Keratinocyte (primary cell): ENCODE measurements around the gene RBM10. TPM values are rescaled to one million over a fixed set of nuclear protein-coding genes. Genes with fewer than 3 reads are reported as not detected.

Experiments used
- DNase-seq: peaks from one replicate; pipeline ENCODE4 v3.0.0-alpha.2; 2011; ENCODE audit warnings: low read depth, missing footprints, low spot score
- FAIRE-seq: peaks from 2 replicates; lab custom pipeline; 2011; peaks lifted over from hg19 to GRCh38; lab: Jason Lieb, UNC
- H2AFZ ChIP-seq: 2 replicates; pipeline ENCODE4 v1.6.0; 2012; ENCODE audit warnings: low read length, control low read depth, inconsistent platforms; ENCODE audit not compliant: control insufficient read depth
- H3K27ac ChIP-seq: 2 replicates; pipeline ENCODE4 v1.5.1; 2011; ENCODE audit warnings: low read length; ENCODE audit not compliant: control insufficient read depth, insufficient read depth
- H3K27me3 ChIP-seq: 3 replicates; pipeline ENCODE4 v1.6.0; 2011; ENCODE audit warnings: low read length; ENCODE audit not compliant: control insufficient read depth, insufficient read depth; ENCODE audit errors: extremely low read depth
- H3K36me3 ChIP-seq, 2 experiments: 2 replicates in 1 of 2; 3 replicates in 1 of 2; pipeline ENCODE4 v1.5.1; 2011; ENCODE audit warnings: low read length in 2 of 2, mild to moderate bottlenecking in 1 of 2; ENCODE audit not compliant: control insufficient read depth in 2 of 2, insufficient read depth in 2 of 2; ENCODE audit errors: extremely low read depth in 1 of 2
- H3K4me1 ChIP-seq: 3 replicates; pipeline ENCODE4 v1.5.1; 2011; ENCODE audit warnings: low read length; ENCODE audit not compliant: control insufficient read depth, insufficient read depth; ENCODE audit errors: extremely low read depth
- H3K4me2 ChIP-seq: 3 replicates; pipeline ENCODE4 v1.6.0; 2011; ENCODE audit warnings: low read depth, low read length; ENCODE audit not compliant: control insufficient read depth, insufficient read depth; ENCODE audit errors: extremely low read depth
- H3K4me3 ChIP-seq, 3 experiments: fragments of 200-600 bp in 1 of 3; sonication (generic) in 1 of 3; 2 replicates in 2 of 3; 3 replicates in 1 of 3; pipeline ENCODE4 v1.5.1; 2011 to 2016; ENCODE audit warnings: low read length in 3 of 3, mild to moderate bottlenecking in 3 of 3, control low read depth in 2 of 3, inconsistent platforms in 1 of 3, low read depth in 1 of 3, mixed read lengths in 1 of 3, mixed run types in 1 of 3, moderate library complexity in 1 of 3; ENCODE audit not compliant: control insufficient read depth in 2 of 3, insufficient read depth in 2 of 3; ENCODE audit errors: extremely low read depth in 1 of 3
- H3K79me2 ChIP-seq: 2 replicates; pipeline ENCODE4 v1.6.0; 2012; ENCODE audit warnings: low read length; ENCODE audit not compliant: control insufficient read depth, insufficient read depth
- H3K9ac ChIP-seq: 3 replicates; pipeline ENCODE4 v1.6.0; 2011; ENCODE audit warnings: low read length; ENCODE audit not compliant: control insufficient read depth, insufficient read depth; ENCODE audit errors: extremely low read depth
- H3K9me1 ChIP-seq: 3 replicates; pipeline ENCODE4 v1.6.0; 2011; ENCODE audit warnings: low read length; ENCODE audit not compliant: control insufficient read depth, insufficient read depth; ENCODE audit errors: extremely low read depth
- H3K9me3 ChIP-seq: 2 replicates; pipeline ENCODE4 v1.5.1; 2012; ENCODE audit warnings: low read depth, low read length; ENCODE audit not compliant: control insufficient read depth
- H4K20me1 ChIP-seq: 3 replicates; pipeline ENCODE4 v1.6.0; 2011; ENCODE audit warnings: low read length; ENCODE audit not compliant: control insufficient read depth, insufficient read depth; ENCODE audit errors: extremely low read depth
- EZH2 ChIP-seq: IDR thresholded peaks from one replicate; pipeline ENCODE4 v1.6.1; 2012; ENCODE audit warnings: inconsistent platforms, mild to moderate bottlenecking, low read length, moderate library complexity
- dilution Hi-C: fragments of 300-500 bp; cut with MboI; formaldehyde crosslinking; loops from one replicate; pipeline ENCODE4 v1.7.0; 2020; ENCODE audit warnings: low sequenced_read_pairs; ENCODE audit not compliant: extremely low pct_ligation_motif_present
- polyA plus RNA-seq, 5 experiments: library from polyadenylated mRNA; depleted of rRNA in 3 of 5; stranded (reverse) in 3 of 5; stranded (forward) in 1 of 5; unstranded in 1 of 5; fragments of >200 nt; gene quantifications; 1 replicate in 1 of 5; 2 replicates in 3 of 5; 3 replicates in 1 of 5; pipeline versions ENCODE4 v1.2.1 to v1.2.3, GENCODE V29; 2011 to 2012; ENCODE audit warnings: missing spikeins in 2 of 5, low read depth in 1 of 5, low replicate concordance in 1 of 5
- TF ChIP-seq, protein P1 (sequence below), 3 experiments: IDR thresholded peaks in 1 of 3; conservative IDR thresholded peaks in 1 of 3; optimal IDR thresholded peaks in 1 of 3; 2 replicates in 2 of 3; 3 replicates in 1 of 3; pipeline versions ENCODE3 to v1.5.1; 2011; ENCODE audit warnings: low read length in 3 of 3, mild to moderate bottlenecking in 3 of 3, moderate library complexity in 2 of 3, control low read depth in 1 of 3, inconsistent platforms in 1 of 3; ENCODE audit not compliant: insufficient read depth in 2 of 3; ENCODE audit errors: extremely low read depth in 1 of 3

RBM10 gene
- polyA plus RNA-seq, 1 donor (not counting 4 experiments of a cell fraction or from before 2014, with no cell fraction given) = 10.8 TPM

DNA sequence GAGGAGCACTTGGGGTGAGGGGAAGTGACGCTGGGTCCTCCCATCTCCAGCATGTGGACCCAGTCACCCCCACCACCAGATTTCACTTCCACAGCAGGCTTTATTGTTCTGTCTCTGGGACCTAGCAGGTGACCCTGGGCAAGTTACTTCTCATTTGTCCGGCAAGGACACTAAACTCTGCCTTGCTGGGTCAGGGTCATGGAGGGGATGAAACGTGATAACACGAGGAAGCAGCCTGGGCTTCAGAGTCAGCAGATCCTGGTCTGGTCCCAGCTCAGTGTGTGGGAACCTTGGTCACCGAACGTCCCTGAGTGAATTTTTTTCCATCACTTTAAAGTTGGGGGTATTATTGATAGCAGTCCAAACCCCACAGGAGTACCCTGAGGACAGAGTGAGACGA lies 52.5 kb downstream of the RBM10 start:
- Histone ChIP-seq H3K27me3 (no peaks in the 10 kb centered on the region), H3K36me3 (peaks cover 41 to 60% of the 10 kb centered on the region in 2 experiments), H3K27ac (no peak overlapping the region), H3K4me1 (peaks cover 26% of the 10 kb centered on the region), H2AFZ (no peak overlapping the region), H3K9me1 (no peaks in the 10 kb centered on the region), H3K4me2 (no peak overlapping the region), H3K4me3 (no peak overlapping the region), H3K9ac (no peak overlapping the region), H3K79me2 (peaks cover 70% of the 10 kb centered on the region), H3K9me3 (no peaks in the 10 kb centered on the region), H4K20me1 (peaks cover 17% of the 10 kb centered on the region)
- no peak for DNase-seq
- TF ChIP-seq, protein P1, sequence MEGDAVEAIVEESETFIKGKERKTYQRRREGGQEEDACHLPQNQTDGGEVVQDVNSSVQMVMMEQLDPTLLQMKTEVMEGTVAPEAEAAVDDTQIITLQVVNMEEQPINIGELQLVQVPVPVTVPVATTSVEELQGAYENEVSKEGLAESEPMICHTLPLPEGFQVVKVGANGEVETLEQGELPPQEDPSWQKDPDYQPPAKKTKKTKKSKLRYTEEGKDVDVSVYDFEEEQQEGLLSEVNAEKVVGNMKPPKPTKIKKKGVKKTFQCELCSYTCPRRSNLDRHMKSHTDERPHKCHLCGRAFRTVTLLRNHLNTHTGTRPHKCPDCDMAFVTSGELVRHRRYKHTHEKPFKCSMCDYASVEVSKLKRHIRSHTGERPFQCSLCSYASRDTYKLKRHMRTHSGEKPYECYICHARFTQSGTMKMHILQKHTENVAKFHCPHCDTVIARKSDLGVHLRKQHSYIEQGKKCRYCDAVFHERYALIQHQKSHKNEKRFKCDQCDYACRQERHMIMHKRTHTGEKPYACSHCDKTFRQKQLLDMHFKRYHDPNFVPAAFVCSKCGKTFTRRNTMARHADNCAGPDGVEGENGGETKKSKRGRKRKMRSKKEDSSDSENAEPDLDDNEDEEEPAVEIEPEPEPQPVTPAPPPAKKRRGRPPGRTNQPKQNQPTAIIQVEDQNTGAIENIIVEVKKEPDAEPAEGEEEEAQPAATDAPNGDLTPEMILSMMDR (optimal IDR thresholded peaks at IDR 0.05 in 1 of 3, IDR thresholded peaks at IDR 0.05 in 1 of 3, conservative IDR thresholded peaks at IDR 0.05 in 1 of 3; ENCODE audit: extremely low read depth in 1 of 3, insufficient read depth in 2 of 3, low read length in 3 of 3) = no peak
- TF ChIP-seq EZH2 = no peak
- dilution Hi-C loops = no loop called here
- no peak for FAIRE-seq

DNA sequence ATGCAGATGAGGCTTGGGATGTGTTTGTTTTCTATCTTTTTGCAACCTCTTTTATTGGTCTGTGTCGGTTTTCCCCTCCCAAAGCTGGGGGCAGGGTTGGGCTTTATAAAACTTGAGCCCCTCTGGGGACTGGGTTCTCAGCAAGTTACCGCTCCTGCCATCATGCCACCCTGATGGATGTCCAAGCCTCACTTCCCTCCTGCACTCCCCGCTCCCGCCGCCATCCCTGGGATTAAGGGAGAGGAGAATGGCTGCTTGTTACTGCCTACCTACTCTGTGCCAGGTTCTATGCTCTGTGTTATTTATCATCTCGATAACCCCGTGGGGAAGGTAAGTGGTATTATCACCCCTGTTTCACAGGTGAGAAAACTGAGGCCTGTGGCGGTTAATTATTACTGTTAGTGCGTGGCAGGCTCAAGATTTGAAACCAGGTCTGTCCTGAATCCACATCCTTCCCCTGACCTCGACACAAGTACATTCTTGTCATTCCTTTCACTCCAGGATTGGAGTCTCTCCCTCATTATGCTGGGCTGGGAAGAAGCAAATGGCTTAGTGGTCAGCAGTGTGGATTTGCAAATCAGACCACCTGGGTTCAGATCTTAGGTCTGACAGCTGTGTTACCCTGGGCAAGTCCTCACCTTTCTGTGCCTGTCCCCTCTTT lies 53.1 kb downstream of the RBM10 start:
- dilution Hi-C loops = no loop called here
- Histone ChIP-seq H3K4me1 (peaks cover 20% of the 10 kb centered on the region), H3K9me3 (no peaks in the 10 kb centered on the region), H3K4me2 (no peak overlapping the region), H3K36me3 (peaks cover 47 to 66% of the 10 kb centered on the region in 2 experiments), H3K27ac (no peak overlapping the region), H3K9me1 (no peaks in the 10 kb centered on the region), H3K79me2 (peaks cover 70% of the 10 kb centered on the region), H3K9ac (no peak overlapping the region), H3K4me3 (no peak overlapping the region), H3K27me3 (no peaks in the 10 kb centered on the region), H2AFZ (no peak overlapping the region), H4K20me1 (peaks cover 17% of the 10 kb centered on the region)
- DNase-seq = no peak
- no peak for TF ChIP-seq EZH2
- no peak for FAIRE-seq

DNA sequence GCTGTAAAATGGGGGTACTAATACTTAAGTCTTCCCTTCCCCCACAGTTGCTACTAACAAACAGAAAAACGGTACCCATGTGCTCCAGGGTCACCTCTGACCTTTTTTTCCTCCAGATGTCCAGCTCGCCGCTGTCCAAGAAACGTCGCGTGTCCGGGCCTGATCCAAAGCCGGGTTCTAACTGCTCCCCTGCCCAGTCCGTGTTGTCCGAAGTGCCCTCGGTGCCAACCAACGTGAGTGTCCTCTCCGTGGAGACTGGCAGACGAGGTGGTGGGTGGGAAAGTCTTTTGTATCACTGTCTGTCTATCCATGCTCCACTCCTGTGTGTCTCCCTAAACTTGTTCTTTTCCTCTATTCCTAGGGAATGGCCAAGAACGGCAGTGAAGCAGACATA lies 53.7 kb downstream of the RBM10 start:
- no peak for TF ChIP-seq EZH2
- TF ChIP-seq, protein P1 (optimal IDR thresholded peaks at IDR 0.05 in 1 of 3, IDR thresholded peaks at IDR 0.05 in 1 of 3, conservative IDR thresholded peaks at IDR 0.05 in 1 of 3; ENCODE audit: extremely low read depth in 1 of 3, insufficient read depth in 2 of 3, low read length in 3 of 3) = no peak
- Histone ChIP-seq H3K79me2 (peaks cover 70% of the 10 kb centered on the region), H3K27me3 (no peaks in the 10 kb centered on the region), H3K4me3 (no peak overlapping the region), H3K27ac (no peak overlapping the region), H3K9ac (no peak overlapping the region), H3K9me3 (no peaks in the 10 kb centered on the region), H4K20me1 (peaks cover 17% of the 10 kb centered on the region), H3K36me3 (peaks cover 51 to 70% of the 10 kb centered on the region in 2 experiments), H3K4me2 (no peak overlapping the region), H3K4me1 (peaks cover 19% of the 10 kb centered on the region), H3K9me1 (no peaks in the 10 kb centered on the region), H2AFZ (no peak overlapping the region)
- dilution Hi-C loops = no loop called here
- FAIRE-seq = no peak
- no peak for DNase-seq
